SK-N-SH (cell line): Measurements from ENCODE around the gene KRT33B. TPM values are rescaled to one million over a fixed set of nuclear protein-coding genes. Genes with fewer than 3 reads are reported as not detected.

Source experiments
- CTCF ChIA-PET: fragments of 300-600, 350-600 bp; formaldehyde crosslinking; extraction: SDS; loops from one replicate; lab custom pipeline; 2021; lab: Yijun Ruan, JAX
- POLR2A ChIA-PET: fragments of 350-600 bp; sonication (Branson Sonifier 250); formaldehyde crosslinking; extraction: SDS; loops from one replicate; lab custom pipeline; 2020; ENCODE audit warnings: antibody characterized with exemption, inconsistent platforms; lab: Yijun Ruan, JAX
- DNase-seq: peaks from one replicate; pipeline ENCODE4 v3.0.0; 2012
- H2AFZ ChIP-seq: fragments of 200-600 bp; sonication (generic); 2 replicates; pipeline ENCODE4 v1.8.1; 2016; ENCODE audit warnings: antibody characterized with exemption, mild to moderate bottlenecking, low read depth
- H3F3A ChIP-seq: fragments of 200-600 bp; sonication (generic); replicated peaks from 2 replicates; pipeline ENCODE3; 2016; ENCODE audit warnings: antibody characterized with exemption, mild to moderate bottlenecking; ENCODE audit not compliant: insufficient read depth
- H3K27ac ChIP-seq, 2 experiments: fragments of 200-500 bp in 1 of 2; fragments of 200-600 bp in 1 of 2; sonication (Bioruptor generic) in 1 of 2; sonication (generic), shearing (Covaris generic) in 1 of 2; 2 replicates each; pipeline versions ENCODE4 v1.5.1 to v1.6.1; 2014 to 2016; ENCODE audit warnings: low read depth in 2 of 2, inconsistent platforms in 1 of 2, low read length in 1 of 2, mild to moderate bottlenecking in 1 of 2, mixed read lengths in 1 of 2
- H3K27me3 ChIP-seq: fragments of 200-600 bp; sonication (generic), shearing (Covaris generic); 2 replicates; pipeline ENCODE4 v1.6.1; 2016; ENCODE audit warnings: mixed run types; ENCODE audit not compliant: insufficient read depth
- H3K36me3 ChIP-seq, 2 experiments: fragments of 200-500 bp in 1 of 2; fragments of 200-600 bp in 1 of 2; sonication (Bioruptor generic) in 1 of 2; sonication (generic) in 1 of 2; replicated peaks in 1 of 2; 2 replicates each; pipeline versions ENCODE3 to v1.5.1; 2014 to 2016; ENCODE audit warnings: low read length in 1 of 2, mild to moderate bottlenecking in 1 of 2; ENCODE audit not compliant: insufficient read depth in 2 of 2, control insufficient read depth in 1 of 2
- H3K4me1 ChIP-seq, 2 experiments: fragments of 200-500 bp in 1 of 2; fragments of 200-600 bp in 1 of 2; sonication (Bioruptor generic) in 1 of 2; sonication (generic), shearing (Covaris generic) in 1 of 2; 2 replicates each; pipeline versions ENCODE4 v1.5.1 to v1.6.1; 2014 to 2016; ENCODE audit warnings: low read depth in 1 of 2, low read length in 1 of 2, mixed run types in 1 of 2; ENCODE audit not compliant: insufficient read depth in 2 of 2, control insufficient read depth in 1 of 2
- H3K4me2 ChIP-seq: fragments of 200-600 bp; sonication (generic), shearing (Covaris generic); 2 replicates; pipeline ENCODE4 v1.6.1; 2017; ENCODE audit warnings: mixed run types
- H3K4me3 ChIP-seq, 2 experiments: fragments of 200-500 bp in 1 of 2; fragments of 200-600 bp in 1 of 2; sonication (Bioruptor generic) in 1 of 2; sonication (generic), shearing (Covaris generic) in 1 of 2; 2 replicates each; pipeline versions ENCODE4 v1.5.1 to v1.8.1; 2014 to 2016; ENCODE audit warnings: low read depth in 2 of 2, inconsistent platforms in 1 of 2, low read length in 1 of 2, mild to moderate bottlenecking in 1 of 2, mixed read lengths in 1 of 2, moderate library complexity in 1 of 2
- H3K79me2 ChIP-seq: fragments of 200-600 bp; sonication (generic); 2 replicates; pipeline ENCODE4 v1.8.1; 2017; ENCODE audit warnings: mild to moderate bottlenecking; ENCODE audit not compliant: insufficient read depth
- H3K9ac ChIP-seq: fragments of 200-600 bp; sonication (generic); 2 replicates; pipeline ENCODE4 v1.6.1; 2017; ENCODE audit warnings: mixed run types
- H3K9me2 ChIP-seq: fragments of 200-600 bp; sonication (generic); 2 replicates; pipeline ENCODE4 v1.6.1; 2017; ENCODE audit warnings: mixed run types
- H3K9me3 ChIP-seq: fragments of 200-600 bp; sonication (generic); 2 replicates; pipeline ENCODE4 v1.6.1; 2017; ENCODE audit warnings: mixed run types, mild to moderate bottlenecking, moderate library complexity
- H4K20me1 ChIP-seq: fragments of 200-600 bp; sonication (generic); 2 replicates; pipeline ENCODE4 v1.6.1; 2017; ENCODE audit warnings: mild to moderate bottlenecking, mixed run types; ENCODE audit not compliant: insufficient read depth
- ELF1 ChIP-seq: IDR thresholded peaks from 2 replicates; pipeline ENCODE4 v1.4.0; 2012
- EZH2phosphoT487 ChIP-seq: fragments of 200-600 bp; sonication (generic); IDR thresholded peaks from 2 replicates; pipeline ENCODE4 v1.6.1; 2017; ENCODE audit warnings: low read depth, mixed run types, mild to moderate bottlenecking, antibody characterized with exemption, moderate library complexity, borderline replicate concordance
- FOXM1 ChIP-seq: IDR thresholded peaks from 2 replicates; pipeline ENCODE4 v1.4.0; 2012; ENCODE audit warnings: low read depth, mild to moderate bottlenecking
- GATA2 ChIP-seq: sonication (generic); formaldehyde crosslinking; IDR thresholded peaks from 2 replicates; pipeline ENCODE4 v1.5.0; 2020; ENCODE audit warnings: mild to moderate bottlenecking, missing genetic modification reagents
- JUND ChIP-seq: IDR thresholded peaks from 2 replicates; pipeline ENCODE4 v1.4.0; 2012
- MEF2A ChIP-seq: IDR thresholded peaks from 2 replicates; pipeline ENCODE4 v1.4.0; 2012; ENCODE audit warnings: low read depth, borderline replicate concordance
- NFIC ChIP-seq: IDR thresholded peaks from 2 replicates; pipeline ENCODE4 v1.4.0; 2012; ENCODE audit warnings: borderline replicate concordance
- RFX5 ChIP-seq: IDR thresholded peaks from 2 replicates; pipeline ENCODE4 v1.6.1; 2012; ENCODE audit warnings: mild to moderate bottlenecking, improper control_type of control experiment, low read length
- RXRA ChIP-seq: IDR thresholded peaks from 2 replicates; pipeline ENCODE4 v1.4.0; 2012; ENCODE audit warnings: low read depth, mild to moderate bottlenecking, borderline replicate concordance
- SIN3A ChIP-seq: IDR thresholded peaks from 2 replicates; pipeline ENCODE4 v1.6.1; 2012; ENCODE audit warnings: low read depth, mild to moderate bottlenecking, low read length, moderate library complexity, borderline replicate concordance
- TCF12 ChIP-seq: IDR thresholded peaks from 2 replicates; pipeline ENCODE4 v1.4.0; 2012
- YY1 ChIP-seq: IDR thresholded peaks from 2 replicates; pipeline ENCODE4 v1.4.0; 2012; ENCODE audit warnings: low read depth, mild to moderate bottlenecking
- WGBS: methylation state at CpG from one replicate; pipeline ENCODE4 v1.1.6; 2017; ENCODE audit warnings: low lambda C conversion rate; 5-methylcytosine and 5-hydroxymethylcytosine counted together
- polyA plus RNA-seq, 3 experiments: library from polyadenylated mRNA; depleted of rRNA; stranded (reverse); fragments of >200 nt; gene quantifications; 2 replicates each; pipeline ENCODE4 v1.2.3, GENCODE V29; 2012
- TF ChIP-seq, protein P1 (sequence below): fragments of 200-600 bp; sonication (generic); IDR thresholded peaks from 2 replicates; pipeline ENCODE4 v1.6.1; 2017; ENCODE audit warnings: antibody characterized with exemption, mild to moderate bottlenecking, moderate library complexity
- TF ChIP-seq, protein P2 (sequence below): fragments of 150-350 bp; IDR thresholded peaks from 2 replicates; pipeline ENCODE4 v1.6.1; 2017; ENCODE audit warnings: antibody characterized with exemption, low read length, low read depth, borderline replicate concordance
- TF ChIP-seq, protein P3 (sequence below): IDR thresholded peaks from 2 replicates; pipeline ENCODE4 v1.4.0; 2012; ENCODE audit warnings: low read depth
- TF ChIP-seq, protein P4 (sequence below): IDR thresholded peaks from 2 replicates; pipeline ENCODE4 v1.4.0; 2012; ENCODE audit warnings: low read depth, borderline replicate concordance
- TF ChIP-seq, protein P5 (sequence below): fragments of 150-350 bp; IDR thresholded peaks from 2 replicates; pipeline ENCODE4 v1.6.1; 2016; ENCODE audit warnings: mild to moderate bottlenecking, low read depth, low read length
- TF ChIP-seq, protein P6 (sequence below): IDR thresholded peaks from 2 replicates; pipeline ENCODE4 v1.6.1; 2012; ENCODE audit warnings: mild to moderate bottlenecking, low read depth, low read length, moderate library complexity

KRT33B gene
- polyA plus RNA-seq, 1 of the 3 experiments (the other 2 are of a cell fraction), result 0.08 TPM

DNA sequence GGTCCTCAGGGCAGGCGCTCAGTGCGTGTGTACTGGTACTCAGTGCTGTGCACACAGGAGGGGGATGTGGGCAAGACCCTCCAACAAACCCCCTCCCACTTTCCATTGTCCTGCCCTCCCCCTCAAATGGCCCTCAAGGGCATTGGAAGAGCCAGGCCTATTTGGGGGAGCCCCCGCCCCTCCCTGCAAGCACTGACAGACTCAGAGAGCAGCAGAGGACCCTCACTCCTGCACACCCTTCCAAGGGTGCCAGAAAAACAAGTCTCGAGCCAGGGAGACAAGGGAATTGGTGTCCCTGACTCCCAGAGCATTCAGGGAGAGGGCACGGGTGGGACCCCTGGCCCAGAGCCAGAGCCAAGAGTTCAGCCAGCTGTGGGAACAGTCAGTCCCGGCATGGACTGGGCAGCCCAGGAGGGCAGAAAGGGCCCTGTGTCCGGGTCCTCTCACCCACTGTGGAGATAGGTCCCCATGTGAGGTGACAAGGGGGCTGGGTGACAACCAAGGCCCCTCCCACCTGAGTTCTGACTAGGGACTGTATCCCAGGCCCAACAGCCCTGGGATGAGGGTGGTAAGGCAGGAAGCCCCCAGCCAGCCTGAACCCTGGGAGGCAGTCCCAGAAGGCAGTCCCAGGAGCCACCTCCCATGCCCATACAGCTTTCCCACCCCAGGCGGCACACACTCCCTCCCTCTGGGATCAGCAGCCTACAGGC, 42.0 kb downstream of the KRT33B start:
- 79% methylated on average over 4 of the region's 8 CpGs for WGBS

More for the DNA sequence above, 42.0 kb downstream of the KRT33B start:
- Histone ChIP-seq H2AFZ (no peak overlapping the region), H3K4me2 (no peak overlapping the region), H3F3A (no peaks in the 10 kb centered on the region), H3K27ac (no peak overlapping the region), H3K27me3 (no peaks in the 10 kb centered on the region), H3K79me2 (no peaks in the 10 kb centered on the region), H3K9ac (no peak overlapping the region), H3K36me3 (no peaks in the 10 kb centered on the region), H3K4me3 (no peak overlapping the region), H3K4me1 (no peaks in the 10 kb centered on the region), H3K9me3 (no peaks in the 10 kb centered on the region), H3K9me2 (no peaks in the 10 kb centered on the region), H4K20me1 (no peaks in the 10 kb centered on the region)
- DNase-seq, result no peak
- ChIA-PET CTCF (interaction anchor here (1.5 to 2.4 kb wide), 2 partner anchors 222 to 321 kb away, joined by 4 to 28 read pairs; no protein-coding TSS in a partner anchor), POLR2A (no interaction called here)
- TF ChIP-seq, protein P1, sequence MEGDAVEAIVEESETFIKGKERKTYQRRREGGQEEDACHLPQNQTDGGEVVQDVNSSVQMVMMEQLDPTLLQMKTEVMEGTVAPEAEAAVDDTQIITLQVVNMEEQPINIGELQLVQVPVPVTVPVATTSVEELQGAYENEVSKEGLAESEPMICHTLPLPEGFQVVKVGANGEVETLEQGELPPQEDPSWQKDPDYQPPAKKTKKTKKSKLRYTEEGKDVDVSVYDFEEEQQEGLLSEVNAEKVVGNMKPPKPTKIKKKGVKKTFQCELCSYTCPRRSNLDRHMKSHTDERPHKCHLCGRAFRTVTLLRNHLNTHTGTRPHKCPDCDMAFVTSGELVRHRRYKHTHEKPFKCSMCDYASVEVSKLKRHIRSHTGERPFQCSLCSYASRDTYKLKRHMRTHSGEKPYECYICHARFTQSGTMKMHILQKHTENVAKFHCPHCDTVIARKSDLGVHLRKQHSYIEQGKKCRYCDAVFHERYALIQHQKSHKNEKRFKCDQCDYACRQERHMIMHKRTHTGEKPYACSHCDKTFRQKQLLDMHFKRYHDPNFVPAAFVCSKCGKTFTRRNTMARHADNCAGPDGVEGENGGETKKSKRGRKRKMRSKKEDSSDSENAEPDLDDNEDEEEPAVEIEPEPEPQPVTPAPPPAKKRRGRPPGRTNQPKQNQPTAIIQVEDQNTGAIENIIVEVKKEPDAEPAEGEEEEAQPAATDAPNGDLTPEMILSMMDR, result no peak
- TF ChIP-seq JUND (no peak), FOXM1 (no peak), YY1 (no peak), EZH2phosphoT487 (no peak), MEF2A (no peak), SIN3A (no peak), ELF1 (no peak), NFIC (no peak), RXRA (no peak), RFX5 (no peak), TCF12 (no peak), GATA2 (CRISPR knock-in tag) (no peak)
- TF ChIP-seq, protein P2, sequence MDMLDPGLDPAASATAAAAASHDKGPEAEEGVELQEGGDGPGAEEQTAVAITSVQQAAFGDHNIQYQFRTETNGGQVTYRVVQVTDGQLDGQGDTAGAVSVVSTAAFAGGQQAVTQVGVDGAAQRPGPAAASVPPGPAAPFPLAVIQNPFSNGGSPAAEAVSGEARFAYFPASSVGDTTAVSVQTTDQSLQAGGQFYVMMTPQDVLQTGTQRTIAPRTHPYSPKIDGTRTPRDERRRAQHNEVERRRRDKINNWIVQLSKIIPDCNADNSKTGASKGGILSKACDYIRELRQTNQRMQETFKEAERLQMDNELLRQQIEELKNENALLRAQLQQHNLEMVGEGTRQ, result no peak
- TF ChIP-seq, protein P3, sequence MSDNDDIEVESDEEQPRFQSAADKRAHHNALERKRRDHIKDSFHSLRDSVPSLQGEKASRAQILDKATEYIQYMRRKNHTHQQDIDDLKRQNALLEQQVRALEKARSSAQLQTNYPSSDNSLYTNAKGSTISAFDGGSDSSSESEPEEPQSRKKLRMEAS, result no peak
- TF ChIP-seq, protein P4, sequence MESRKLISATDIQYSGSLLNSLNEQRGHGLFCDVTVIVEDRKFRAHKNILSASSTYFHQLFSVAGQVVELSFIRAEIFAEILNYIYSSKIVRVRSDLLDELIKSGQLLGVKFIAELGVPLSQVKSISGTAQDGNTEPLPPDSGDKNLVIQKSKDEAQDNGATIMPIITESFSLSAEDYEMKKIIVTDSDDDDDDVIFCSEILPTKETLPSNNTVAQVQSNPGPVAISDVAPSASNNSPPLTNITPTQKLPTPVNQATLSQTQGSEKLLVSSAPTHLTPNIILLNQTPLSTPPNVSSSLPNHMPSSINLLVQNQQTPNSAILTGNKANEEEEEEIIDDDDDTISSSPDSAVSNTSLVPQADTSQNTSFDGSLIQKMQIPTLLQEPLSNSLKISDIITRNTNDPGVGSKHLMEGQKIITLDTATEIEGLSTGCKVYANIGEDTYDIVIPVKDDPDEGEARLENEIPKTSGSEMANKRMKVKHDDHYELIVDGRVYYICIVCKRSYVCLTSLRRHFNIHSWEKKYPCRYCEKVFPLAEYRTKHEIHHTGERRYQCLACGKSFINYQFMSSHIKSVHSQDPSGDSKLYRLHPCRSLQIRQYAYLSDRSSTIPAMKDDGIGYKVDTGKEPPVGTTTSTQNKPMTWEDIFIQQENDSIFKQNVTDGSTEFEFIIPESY, result no peak
- TF ChIP-seq, protein P5, sequence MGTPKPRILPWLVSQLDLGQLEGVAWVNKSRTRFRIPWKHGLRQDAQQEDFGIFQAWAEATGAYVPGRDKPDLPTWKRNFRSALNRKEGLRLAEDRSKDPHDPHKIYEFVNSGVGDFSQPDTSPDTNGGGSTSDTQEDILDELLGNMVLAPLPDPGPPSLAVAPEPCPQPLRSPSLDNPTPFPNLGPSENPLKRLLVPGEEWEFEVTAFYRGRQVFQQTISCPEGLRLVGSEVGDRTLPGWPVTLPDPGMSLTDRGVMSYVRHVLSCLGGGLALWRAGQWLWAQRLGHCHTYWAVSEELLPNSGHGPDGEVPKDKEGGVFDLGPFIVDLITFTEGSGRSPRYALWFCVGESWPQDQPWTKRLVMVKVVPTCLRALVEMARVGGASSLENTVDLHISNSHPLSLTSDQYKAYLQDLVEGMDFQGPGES, result no peak
- TF ChIP-seq, protein P6, sequence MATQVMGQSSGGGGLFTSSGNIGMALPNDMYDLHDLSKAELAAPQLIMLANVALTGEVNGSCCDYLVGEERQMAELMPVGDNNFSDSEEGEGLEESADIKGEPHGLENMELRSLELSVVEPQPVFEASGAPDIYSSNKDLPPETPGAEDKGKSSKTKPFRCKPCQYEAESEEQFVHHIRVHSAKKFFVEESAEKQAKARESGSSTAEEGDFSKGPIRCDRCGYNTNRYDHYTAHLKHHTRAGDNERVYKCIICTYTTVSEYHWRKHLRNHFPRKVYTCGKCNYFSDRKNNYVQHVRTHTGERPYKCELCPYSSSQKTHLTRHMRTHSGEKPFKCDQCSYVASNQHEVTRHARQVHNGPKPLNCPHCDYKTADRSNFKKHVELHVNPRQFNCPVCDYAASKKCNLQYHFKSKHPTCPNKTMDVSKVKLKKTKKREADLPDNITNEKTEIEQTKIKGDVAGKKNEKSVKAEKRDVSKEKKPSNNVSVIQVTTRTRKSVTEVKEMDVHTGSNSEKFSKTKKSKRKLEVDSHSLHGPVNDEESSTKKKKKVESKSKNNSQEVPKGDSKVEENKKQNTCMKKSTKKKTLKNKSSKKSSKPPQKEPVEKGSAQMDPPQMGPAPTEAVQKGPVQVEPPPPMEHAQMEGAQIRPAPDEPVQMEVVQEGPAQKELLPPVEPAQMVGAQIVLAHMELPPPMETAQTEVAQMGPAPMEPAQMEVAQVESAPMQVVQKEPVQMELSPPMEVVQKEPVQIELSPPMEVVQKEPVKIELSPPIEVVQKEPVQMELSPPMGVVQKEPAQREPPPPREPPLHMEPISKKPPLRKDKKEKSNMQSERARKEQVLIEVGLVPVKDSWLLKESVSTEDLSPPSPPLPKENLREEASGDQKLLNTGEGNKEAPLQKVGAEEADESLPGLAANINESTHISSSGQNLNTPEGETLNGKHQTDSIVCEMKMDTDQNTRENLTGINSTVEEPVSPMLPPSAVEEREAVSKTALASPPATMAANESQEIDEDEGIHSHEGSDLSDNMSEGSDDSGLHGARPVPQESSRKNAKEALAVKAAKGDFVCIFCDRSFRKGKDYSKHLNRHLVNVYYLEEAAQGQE, result no peak
